OCI-LY7 (cell line): Measurements from ENCODE around the gene BRIP1.

Experiments used
- EZH2phosphoT487 ChIP-seq: fragments of 200-600 bp; sonication (generic); IDR thresholded peaks from 2 replicates; pipeline ENCODE4 v1.6.1; 2018; ENCODE audit warnings: low read depth, borderline replicate concordance, mild to moderate bottlenecking, mixed run types, antibody characterized with exemption, low read length, moderate library complexity, mixed read lengths
- TF ChIP-seq, protein P1 (sequence below): fragments of 200-600 bp; sonication (generic); conservative IDR thresholded peaks from 2 replicates; pipeline ENCODE4 v1.5.1; 2014; ENCODE audit warnings: mild to moderate bottlenecking, antibody characterized with exemption, low read length, moderate library complexity, mixed read lengths

DNA sequence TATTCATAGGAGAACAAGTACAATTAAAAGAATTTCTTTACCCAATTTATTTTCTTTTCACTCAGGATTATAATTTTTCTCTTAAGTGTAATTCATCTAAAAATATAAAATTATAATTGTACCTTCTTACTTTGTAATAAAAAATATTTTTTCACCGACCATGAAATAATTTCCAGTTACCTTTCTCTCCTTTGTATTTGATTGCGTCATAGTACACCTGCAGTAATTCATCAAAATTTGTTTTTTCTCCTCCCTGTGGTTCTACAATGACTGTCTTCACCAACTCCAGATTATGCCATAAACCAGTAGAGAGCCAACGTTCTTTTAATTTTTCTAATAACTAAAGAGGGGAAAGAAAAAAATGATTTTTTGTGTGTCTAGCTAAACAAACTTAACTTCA lies 119.1 kb downstream of the BRIP1 start:
- TF ChIP-seq, protein P1, sequence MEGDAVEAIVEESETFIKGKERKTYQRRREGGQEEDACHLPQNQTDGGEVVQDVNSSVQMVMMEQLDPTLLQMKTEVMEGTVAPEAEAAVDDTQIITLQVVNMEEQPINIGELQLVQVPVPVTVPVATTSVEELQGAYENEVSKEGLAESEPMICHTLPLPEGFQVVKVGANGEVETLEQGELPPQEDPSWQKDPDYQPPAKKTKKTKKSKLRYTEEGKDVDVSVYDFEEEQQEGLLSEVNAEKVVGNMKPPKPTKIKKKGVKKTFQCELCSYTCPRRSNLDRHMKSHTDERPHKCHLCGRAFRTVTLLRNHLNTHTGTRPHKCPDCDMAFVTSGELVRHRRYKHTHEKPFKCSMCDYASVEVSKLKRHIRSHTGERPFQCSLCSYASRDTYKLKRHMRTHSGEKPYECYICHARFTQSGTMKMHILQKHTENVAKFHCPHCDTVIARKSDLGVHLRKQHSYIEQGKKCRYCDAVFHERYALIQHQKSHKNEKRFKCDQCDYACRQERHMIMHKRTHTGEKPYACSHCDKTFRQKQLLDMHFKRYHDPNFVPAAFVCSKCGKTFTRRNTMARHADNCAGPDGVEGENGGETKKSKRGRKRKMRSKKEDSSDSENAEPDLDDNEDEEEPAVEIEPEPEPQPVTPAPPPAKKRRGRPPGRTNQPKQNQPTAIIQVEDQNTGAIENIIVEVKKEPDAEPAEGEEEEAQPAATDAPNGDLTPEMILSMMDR = no peak
- no peak for TF ChIP-seq EZH2phosphoT487
